A673 (cell line): ENCODE measurements around the gene CCDC197. TPM values are rescaled to one million over a fixed set of nuclear protein-coding genes. Genes with fewer than 3 reads are reported as not detected.

Experiments
- BruUV-seq: library from RNA; stranded (reverse); fragments of 400-500 nt; replicated peaks from 2 replicates; lab custom pipeline; 2021; lab: Mats Ljungman, UMichigan
- CTCF ChIA-PET: fragments of 300-600 bp; sonication (Branson Sonifier 250); formaldehyde crosslinking; loops from one replicate; lab custom pipeline; 2022; ENCODE audit warnings: antibody characterized with exemption; lab: Charles Lee
- POLR2A ChIA-PET: fragments of 300-600 bp; sonication (Branson Sonifier 250); formaldehyde crosslinking; loops from one replicate; lab custom pipeline; 2022; ENCODE audit warnings: antibody characterized with exemption; ENCODE audit not compliant: low non-redundant PET; lab: Charles Lee
- DNase-seq: peaks from one replicate; pipeline ENCODE4 v3.0.0-alpha.2; 2015; ENCODE audit warnings: low spot score
- H3K27ac ChIP-seq: fragments of 200-600 bp; sonication (generic); 2 replicates; pipeline ENCODE4 v1.5.1; 2016; ENCODE audit warnings: mixed run types, low read depth, mild to moderate bottlenecking, mixed read lengths, antibody characterized with exemption, low read length; ENCODE audit not compliant: poor library complexity, severe bottlenecking
- H3K27me3 ChIP-seq: fragments of 200-600 bp; sonication (generic); replicated peaks from 2 replicates; pipeline ENCODE4 v1.6.1; 2017; ENCODE audit warnings: mixed run types, low read depth, mild to moderate bottlenecking, mixed read lengths, antibody characterized with exemption, low read length; ENCODE audit not compliant: insufficient read depth, poor library complexity
- H3K36me3 ChIP-seq: fragments of 200-600 bp; sonication (generic); 2 replicates; pipeline ENCODE4 v1.6.1; 2016; ENCODE audit warnings: mixed run types, mild to moderate bottlenecking, mixed read lengths, antibody characterized with exemption, low read length; ENCODE audit not compliant: insufficient read depth, poor library complexity, severe bottlenecking
- H3K4me1 ChIP-seq: fragments of 200-600 bp; sonication (generic); 2 replicates; pipeline ENCODE4 v1.6.1; 2017; ENCODE audit warnings: mixed run types, mild to moderate bottlenecking, mixed read lengths, antibody characterized with exemption, low read length; ENCODE audit not compliant: insufficient read depth, poor library complexity, severe bottlenecking
- H3K4me3 ChIP-seq: fragments of 200-600 bp; sonication (generic); 2 replicates; pipeline ENCODE4 v1.5.1; 2016; ENCODE audit warnings: low read depth, mixed run types, mild to moderate bottlenecking, mixed read lengths, low read length; ENCODE audit not compliant: poor library complexity, severe bottlenecking
- H3K9me3 ChIP-seq: fragments of 200-600 bp; sonication (generic); 2 replicates; pipeline ENCODE4 v1.6.1; 2016; ENCODE audit warnings: mixed run types, low read depth, mild to moderate bottlenecking, mixed read lengths, antibody characterized with exemption, low read length; ENCODE audit not compliant: poor library complexity, severe bottlenecking
- CTCF ChIP-seq: fragments of 300-800, 200-600 bp; sonication (generic); conservative IDR thresholded peaks from 2 replicates; pipeline ENCODE4 v1.5.1; 2017; ENCODE audit warnings: low read depth, mild to moderate bottlenecking, antibody characterized with exemption, low read length, moderate library complexity, mixed read lengths
- EZH2 ChIP-seq: fragments of 200-600 bp; sonication (generic); IDR thresholded peaks from 2 replicates; pipeline ENCODE4 v1.6.1; 2017; ENCODE audit warnings: borderline replicate concordance, low read depth, mild to moderate bottlenecking, mixed read lengths, antibody characterized with exemption, low read length; ENCODE audit not compliant: poor library complexity, severe bottlenecking
- intact Hi-C: fragments of 100-400 bp; cut with micrococcal nuclease; formaldehyde crosslinking; loops from one replicate; pipeline ENCODE4 v1.10.0; 2022; ENCODE audit not compliant: unreplicated experiment
- total RNA-seq: library from RNA; stranded (reverse); gene quantifications from 2 replicates; pipeline ENCODE4 v1.2.3, GENCODE V29; 2021

CCDC197 gene
- total RNA-seq, 1 experiment from 2014 or later = not detected

GRCh38 chr14:94037954-94038353, 40.9 kb downstream of the CCDC197 start:
- no peaks in the 10 kb centered on the region for H3K9me3 ChIP-seq
- no peaks in the 10 kb centered on the region for H3K4me1 ChIP-seq
- no TSS peak for BruUV-seq
- no peaks in the 10 kb centered on the region for H3K36me3 ChIP-seq
- POLR2A ChIA-PET = no interaction called here
- CTCF ChIA-PET = interaction anchor here (1.0 kb wide), 1 partner anchor 9 kb away, joined by 3 read pairs; no protein-coding TSS in a partner anchor
- H3K27ac ChIP-seq = no peak overlapping the region
- no peaks in the 10 kb centered on the region for H3K27me3 ChIP-seq
- TF ChIP-seq EZH2 (no peak), CTCF (no peak)
- intact Hi-C loops = no loop called here
- H3K4me3 ChIP-seq = no peak overlapping the region
- DNase-seq = no peak

GRCh38 chr14:94038510-94038909, 41.4 kb downstream of the CCDC197 start:
- H3K4me1 ChIP-seq = no peaks in the 10 kb centered on the region
- BruUV-seq = no TSS peak
- no peak for TF ChIP-seq EZH2
- no peak for TF ChIP-seq CTCF
- H3K4me3 ChIP-seq = no peak overlapping the region
- H3K27ac ChIP-seq = no peak overlapping the region
- H3K36me3 ChIP-seq = no peaks in the 10 kb centered on the region
- H3K27me3 ChIP-seq = no peaks in the 10 kb centered on the region
- CTCF ChIA-PET = interaction anchor here (1.0 kb wide), 1 partner anchor 10 kb away, joined by 3 read pairs; no protein-coding TSS in a partner anchor
- H3K9me3 ChIP-seq = no peaks in the 10 kb centered on the region
- POLR2A ChIA-PET = no interaction called here
- intact Hi-C loops = no loop called here
- DNase-seq = no peak

DNA sequence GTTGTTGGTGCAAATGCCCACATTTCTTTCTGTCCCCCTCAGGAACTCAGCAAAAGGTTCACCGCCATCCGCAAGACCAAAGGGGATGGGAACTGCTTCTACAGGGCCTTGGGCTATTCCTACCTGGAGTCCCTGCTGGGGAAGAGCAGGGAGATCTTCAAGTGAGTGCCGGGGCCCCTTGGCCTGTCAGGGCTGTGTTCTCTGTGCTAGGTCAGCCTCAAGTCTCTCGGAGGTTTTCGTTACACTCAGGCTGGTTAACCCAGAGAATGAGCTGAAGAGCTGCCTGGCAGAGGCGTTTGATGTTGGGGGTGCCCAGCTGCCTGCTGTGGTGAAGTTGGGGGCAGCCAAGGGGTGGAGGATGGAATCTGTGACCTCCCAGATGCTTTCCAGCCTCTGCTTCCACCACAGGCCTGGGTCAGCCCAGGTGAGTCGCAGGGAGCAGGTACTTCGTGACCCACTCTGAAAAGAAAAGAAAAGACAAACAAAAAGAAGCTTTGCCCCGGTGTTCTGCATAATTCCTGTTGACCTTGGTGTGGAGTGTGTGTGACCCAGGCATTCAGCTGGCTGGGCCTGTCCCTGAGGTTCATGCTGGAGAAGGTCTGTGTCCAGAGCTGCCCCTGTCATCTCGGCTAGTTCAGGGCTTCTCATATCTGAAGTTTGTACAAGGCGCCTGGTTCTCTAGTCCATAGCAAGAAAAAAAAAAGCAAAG, 42.0 kb downstream of the CCDC197 start:
- TF ChIP-seq EZH2 (no peak), CTCF (no peak)
- Histone ChIP-seq H3K4me3 (no peak overlapping the region), H3K9me3 (no peaks in the 10 kb centered on the region), H3K27me3 (no peaks in the 10 kb centered on the region), H3K27ac (no peak overlapping the region), H3K4me1 (no peaks in the 10 kb centered on the region), H3K36me3 (no peaks in the 10 kb centered on the region)
- no peak for DNase-seq
- BruUV-seq = no TSS peak
- POLR2A ChIA-PET = no interaction called here
- intact Hi-C loops = no loop called here
- CTCF ChIA-PET = no interaction called here
